ENCODE data around the gene CTIF. TPM values are rescaled to one million over a fixed set of nuclear protein-coding genes. Genes with fewer than 3 reads are reported as not detected.

CTIF gene
- total RNA-seq, 1 experiment from 2014 or later = 5.8 TPM

GRCh38 chr18:48861181-48861708, 322.4 kb downstream of the CTIF start:
- no peak for ATAC-seq
- no peaks in the 10 kb centered on the region for H3K4me1 ChIP-seq (ENCODE audit: insufficient read depth, low read length)
- H4K20me1 ChIP-seq (ENCODE audit: low read length) = no peaks in the 10 kb centered on the region
- no peaks in the 10 kb centered on the region for H3K9me3 ChIP-seq (ENCODE audit: low read length)
- intact Hi-C loops (cut with micrococcal nuclease) = no loop called here
- no peak overlapping the region for H3K4me2 ChIP-seq (ENCODE audit: low read length)
- no peak overlapping the region for H2AFZ ChIP-seq (ENCODE audit: low read length)
- POLR2A ChIA-PET (ENCODE audit: unreplicated experiment) = no interaction called here
- BruUV-seq (replicated peaks) = no TSS peak
- H3K79me2 ChIP-seq (ENCODE audit: low read length) = no peaks in the 10 kb centered on the region
- H3F3A ChIP-seq (ENCODE audit: low read length, unreplicated experiment) = no peaks in the 10 kb centered on the region
- CTCF ChIA-PET = no interaction called here
- H3K4me3 ChIP-seq (ENCODE audit: low read length) = no peak overlapping the region
- H3K9ac ChIP-seq (ENCODE audit: low read length) = no peak overlapping the region
- no peaks in the 10 kb centered on the region for H3K9me2 ChIP-seq (replicated peaks; ENCODE audit: low read length)
- H3K36me3 ChIP-seq (ENCODE audit: low read depth, low read length) = no peaks in the 10 kb centered on the region
- H3K27ac ChIP-seq (ENCODE audit: low read length) = no peak overlapping the region
- no peak for TF ChIP-seq EZH2 (IDR thresholded peaks at IDR 0.05; ENCODE audit: low read length, unreplicated experiment)
- no peak for TF ChIP-seq CTCF (conservative IDR thresholded peaks at IDR 0.05; ENCODE audit: low read depth, low read length)
- no peak for TF ChIP-seq EZH2phosphoT487 (IDR thresholded peaks at IDR 0.05; ENCODE audit: borderline replicate concordance, low read length)
- no peak for DNase-seq
- no peaks in the 10 kb centered on the region for H3K27me3 ChIP-seq (ENCODE audit: low read length)

- CTCF ChIA-PET = no interaction called here
- no peaks in the 10 kb centered on the region for H3K36me3 ChIP-seq (ENCODE audit: low read depth, low read length)
- DNase-seq = no peak
Measured at GRCh38 chr18:48862132-48862531, 323.3 kb downstream of the CTIF start.

More at GRCh38 chr18:48862132-48862531, 323.3 kb downstream of the CTIF start:
- Histone ChIP-seq H4K20me1 (ENCODE audit: low read length) (no peaks in the 10 kb centered on the region), H3K9ac (ENCODE audit: low read length) (no peak overlapping the region), H3K4me3 (ENCODE audit: low read length) (no peak overlapping the region), H3F3A (ENCODE audit: low read length, unreplicated experiment) (no peaks in the 10 kb centered on the region), H3K9me3 (ENCODE audit: low read length) (no peaks in the 10 kb centered on the region), H3K4me2 (ENCODE audit: low read length) (no peak overlapping the region), H3K27ac (ENCODE audit: low read length) (no peak overlapping the region), H3K4me1 (ENCODE audit: insufficient read depth, low read length) (no peaks in the 10 kb centered on the region), H3K79me2 (ENCODE audit: low read length) (no peaks in the 10 kb centered on the region), H3K9me2 (replicated peaks; ENCODE audit: low read length) (no peaks in the 10 kb centered on the region), H2AFZ (ENCODE audit: low read length) (no peak overlapping the region), H3K27me3 (ENCODE audit: low read length) (no peaks in the 10 kb centered on the region)
- POLR2A ChIA-PET (ENCODE audit: unreplicated experiment) = no interaction called here
- BruUV-seq (replicated peaks) = no TSS peak
- ATAC-seq = no peak
- TF ChIP-seq CTCF (conservative IDR thresholded peaks at IDR 0.05; ENCODE audit: low read depth, low read length) (no peak), EZH2phosphoT487 (IDR thresholded peaks at IDR 0.05; ENCODE audit: borderline replicate concordance, low read length) (no peak), EZH2 (IDR thresholded peaks at IDR 0.05; ENCODE audit: low read length, unreplicated experiment) (no peak)
- intact Hi-C loops (cut with micrococcal nuclease) = no loop called here
